ENCODE results near the gene MPPED1.

DNA sequence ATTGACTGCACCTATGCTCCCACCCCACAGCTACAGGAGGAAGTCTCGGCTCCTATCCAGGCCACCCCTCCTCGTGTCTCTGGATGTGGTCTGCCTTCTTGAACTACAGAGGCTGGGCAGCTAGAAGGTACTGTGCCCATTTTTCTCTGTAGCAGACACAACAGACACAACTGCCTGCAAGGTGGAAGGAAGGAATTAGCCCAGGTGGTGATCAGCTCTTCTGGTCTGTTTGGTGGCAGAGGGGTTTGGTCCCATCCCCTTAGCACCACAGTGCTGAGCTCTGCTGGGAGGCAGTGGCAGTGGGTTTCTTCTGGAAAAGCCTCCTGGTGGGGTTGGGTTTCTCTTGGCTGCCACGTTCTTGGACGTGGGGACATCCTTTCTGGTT lies 132.5 kb downstream of the MPPED1 start:
- no peak for TF ChIP-seq CTCF (IDR thresholded peaks at IDR 0.05)
- TF ChIP-seq TCF12 (IDR thresholded peaks at IDR 0.05): no peak
- no peak for TF ChIP-seq RAD21 (IDR thresholded peaks at IDR 0.05; ENCODE audit: low read length)
- no peak for TF ChIP-seq CHD2 (IDR thresholded peaks at IDR 0.05; ENCODE audit: low read length, partially characterized antibody)
- no peak for TF ChIP-seq POLR2AphosphoS5 (IDR thresholded peaks at IDR 0.05; ENCODE audit: low read depth, low read length)
- no peak for TF ChIP-seq YY1 (IDR thresholded peaks at IDR 0.05; ENCODE audit: low read depth)
